Activated CD8-positive, alpha-beta T cell treated with anti-CD3 and anti-CD28 coated beads for 36 hours (primary cell): ENCODE results near the gene IL5. TPM values are rescaled to one million over a fixed set of nuclear protein-coding genes. Genes with fewer than 3 reads are reported as not detected.

Experiments used
- ATAC-seq: fragments of 200-7000 bp; cut with Tn5 transposase; one replicate; pipeline ENCODE4 v1.10.0; 2021; ENCODE audit warnings: mild to moderate bottlenecking, moderate library complexity
- CTCF ChIA-PET: fragments of 350-600 bp; sonication (Branson Sonifier 250); formaldehyde crosslinking; loops from one replicate; lab custom pipeline; 2021; ENCODE audit warnings: antibody characterized with exemption; lab: Charles Lee
- POLR2A ChIA-PET: fragments of 350-600 bp; sonication (Branson Sonifier 250); formaldehyde crosslinking; loops from one replicate; lab custom pipeline; 2021; ENCODE audit warnings: antibody characterized with exemption; lab: Charles Lee
- DNase-seq: peaks from one replicate; pipeline ENCODE4 v3.0.0-alpha.2; 2020
- H3K27ac Mint-ChIP-seq: one replicate; pipeline ENCODE4 v1.8.0; 2021; ENCODE audit warnings: mild to moderate bottlenecking, mixed read lengths
- H3K27me3 Mint-ChIP-seq: one replicate; pipeline ENCODE4 v1.8.0; 2021; ENCODE audit warnings: mixed read lengths
- H3K36me3 Mint-ChIP-seq: one replicate; pipeline ENCODE4 v1.8.0; 2021; ENCODE audit warnings: low read depth, mixed read lengths
- H3K4me1 Mint-ChIP-seq: one replicate; pipeline ENCODE4 v1.8.0; 2021; ENCODE audit warnings: low read depth, mixed read lengths
- H3K4me3 Mint-ChIP-seq: one replicate; pipeline ENCODE4 v1.8.0; 2021; ENCODE audit warnings: mild to moderate bottlenecking, moderate library complexity, mixed read lengths
- H3K9me3 Mint-ChIP-seq: one replicate; pipeline ENCODE4 v1.8.0; 2021; ENCODE audit warnings: mixed read lengths
- intact Hi-C: fragments of 100-400 bp; cut with micrococcal nuclease; formaldehyde crosslinking; loops from one replicate; pipeline ENCODE4 v1.10.0; 2022
- total RNA-seq, 2 experiments: library from RNA; stranded (reverse); gene quantifications; one replicate each; pipeline ENCODE4 v1.2.3, GENCODE V29; 2021
- TF ChIP-seq, protein P1 (sequence below): fragments of 200-600 bp; IDR thresholded peaks from one replicate; pipeline ENCODE4 v1.8.0; 2022; ENCODE audit warnings: antibody characterized with exemption, mild to moderate bottlenecking

Gene IL5
- total RNA-seq, 2 experiments from 2014 or later: 1.6 to 1.7 TPM

DNA sequence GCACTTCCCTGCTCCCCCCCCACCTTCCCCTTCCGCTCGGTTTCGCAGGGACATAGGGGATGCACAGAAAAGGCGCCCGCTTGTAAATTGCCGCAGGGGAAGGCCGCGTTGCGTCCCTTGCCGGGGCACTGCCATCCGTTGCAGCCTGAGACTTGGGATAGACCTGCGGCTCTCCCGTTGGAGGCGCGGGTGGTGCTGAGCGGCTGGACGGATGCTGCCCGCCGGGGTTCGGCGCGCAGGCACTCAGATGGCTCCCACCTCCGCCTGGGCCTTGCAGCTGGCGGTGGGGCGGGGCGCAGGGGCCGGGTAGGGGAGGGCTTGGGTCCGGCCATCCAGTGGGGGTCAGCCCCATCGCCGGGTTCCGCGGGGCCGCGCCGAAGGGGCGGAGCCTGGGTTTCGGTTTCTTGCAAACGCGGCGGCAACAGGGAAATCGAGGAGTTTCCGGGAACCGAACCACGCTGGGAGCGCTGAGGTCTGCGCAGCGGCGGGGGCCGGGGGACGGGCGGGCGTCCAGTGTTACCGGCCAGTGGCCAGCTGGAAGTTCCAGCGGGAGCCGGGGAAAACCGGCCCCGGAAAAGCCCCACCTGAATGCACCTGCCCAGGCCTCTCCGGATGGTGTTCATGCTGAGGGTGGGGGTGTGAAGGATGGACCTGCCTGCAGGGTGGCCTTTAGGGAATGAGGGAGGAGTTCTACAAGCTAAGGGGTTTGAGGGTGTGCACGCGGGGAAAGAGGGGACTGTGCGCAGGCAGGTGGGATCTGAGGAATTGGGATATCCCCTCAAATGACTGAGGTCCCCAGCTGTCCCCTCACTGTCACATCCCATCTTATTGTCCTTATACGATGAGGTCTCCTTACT lies 46.5 kb downstream of the IL5 start:
- no peaks in the 10 kb centered on the region for H3K27me3 Mint-ChIP-seq
- ATAC-seq: peak; percentile 5
- CTCF ChIA-PET: interaction anchor here (0.8 to 13.9 kb wide), 17 partner anchors 9 to 323 kb away, joined by 3 to 342 read pairs (median 5); partner anchors contain the start of gene RAD50

DNA sequence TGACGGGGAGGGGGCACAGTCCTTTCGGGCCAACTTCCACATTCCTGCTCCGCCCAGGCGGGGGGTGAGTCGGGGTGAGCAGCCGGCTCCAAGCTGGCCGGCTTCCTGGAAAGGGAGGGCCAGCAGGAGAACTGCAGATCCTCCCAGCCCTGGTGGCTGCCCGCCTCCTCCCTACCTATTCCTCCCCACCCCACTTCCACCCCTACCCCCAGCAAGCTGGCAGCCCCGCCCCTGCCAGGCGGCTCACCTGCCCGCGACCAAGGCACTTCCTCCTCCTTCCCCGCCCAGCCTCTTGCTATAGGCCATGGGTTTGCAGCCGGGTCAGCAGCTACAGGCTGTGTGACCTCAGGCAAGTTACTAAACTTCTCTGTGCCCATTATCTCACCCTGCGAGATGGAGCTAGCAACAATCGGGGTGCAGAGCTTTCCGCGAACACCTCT lies 47.1 kb downstream of the IL5 start:
- no peaks in the 10 kb centered on the region for H3K27me3 Mint-ChIP-seq
- H3K4me3 Mint-ChIP-seq: peak overlapping the region; percentile 90
- H3K9me3 Mint-ChIP-seq: no peaks in the 10 kb centered on the region
- DNase-seq (peak; percentile 93), ATAC-seq (peak; percentile 66)
- POLR2A ChIA-PET: interaction anchor here (0.6 to 36.6 kb wide), 19 partner anchors 20 to 394 kb away, joined by 3 to 1641 read pairs (median 4); partner anchors contain the start of genes IRF1, RAD50 and SLC22A4
- TF ChIP-seq, protein P1, sequence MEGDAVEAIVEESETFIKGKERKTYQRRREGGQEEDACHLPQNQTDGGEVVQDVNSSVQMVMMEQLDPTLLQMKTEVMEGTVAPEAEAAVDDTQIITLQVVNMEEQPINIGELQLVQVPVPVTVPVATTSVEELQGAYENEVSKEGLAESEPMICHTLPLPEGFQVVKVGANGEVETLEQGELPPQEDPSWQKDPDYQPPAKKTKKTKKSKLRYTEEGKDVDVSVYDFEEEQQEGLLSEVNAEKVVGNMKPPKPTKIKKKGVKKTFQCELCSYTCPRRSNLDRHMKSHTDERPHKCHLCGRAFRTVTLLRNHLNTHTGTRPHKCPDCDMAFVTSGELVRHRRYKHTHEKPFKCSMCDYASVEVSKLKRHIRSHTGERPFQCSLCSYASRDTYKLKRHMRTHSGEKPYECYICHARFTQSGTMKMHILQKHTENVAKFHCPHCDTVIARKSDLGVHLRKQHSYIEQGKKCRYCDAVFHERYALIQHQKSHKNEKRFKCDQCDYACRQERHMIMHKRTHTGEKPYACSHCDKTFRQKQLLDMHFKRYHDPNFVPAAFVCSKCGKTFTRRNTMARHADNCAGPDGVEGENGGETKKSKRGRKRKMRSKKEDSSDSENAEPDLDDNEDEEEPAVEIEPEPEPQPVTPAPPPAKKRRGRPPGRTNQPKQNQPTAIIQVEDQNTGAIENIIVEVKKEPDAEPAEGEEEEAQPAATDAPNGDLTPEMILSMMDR: no peak
- H3K4me1 Mint-ChIP-seq: peaks cover 71% of the 10 kb centered on the region
- intact Hi-C loops: loop anchor here (10.0 kb wide), 1 partner anchor 391 kb away; no protein-coding TSS in a partner anchor
- H3K27ac Mint-ChIP-seq: peak overlapping the region; percentile 99
- CTCF ChIA-PET: interaction anchor here (0.8 to 13.9 kb wide), 13 partner anchors 9 to 324 kb away, joined by 3 to 342 read pairs (median 4); no protein-coding TSS in a partner anchor
- no peaks in the 10 kb centered on the region for H3K36me3 Mint-ChIP-seq

More for the DNA sequence above, 46.5 kb downstream of the IL5 start:
- peak; percentile 66 for DNase-seq
- POLR2A ChIA-PET: interaction anchor here (0.6 to 36.6 kb wide), 20 partner anchors 12 to 250 kb away, joined by 3 to 1641 read pairs (median 4); partner anchors contain the start of genes IRF1, RAD50 and SLC22A4
- no peaks in the 10 kb centered on the region for H3K36me3 Mint-ChIP-seq
- H3K27ac Mint-ChIP-seq: peak overlapping the region; percentile 99
- TF ChIP-seq, protein P1: no peak
- H3K9me3 Mint-ChIP-seq: no peaks in the 10 kb centered on the region
- H3K4me3 Mint-ChIP-seq: peak overlapping the region; percentile 90
- intact Hi-C loops: loop anchor here (10.0 kb wide), 1 partner anchor 392 kb away; no protein-coding TSS in a partner anchor
- peaks cover 66% of the 10 kb centered on the region for H3K4me1 Mint-ChIP-seq

DNA sequence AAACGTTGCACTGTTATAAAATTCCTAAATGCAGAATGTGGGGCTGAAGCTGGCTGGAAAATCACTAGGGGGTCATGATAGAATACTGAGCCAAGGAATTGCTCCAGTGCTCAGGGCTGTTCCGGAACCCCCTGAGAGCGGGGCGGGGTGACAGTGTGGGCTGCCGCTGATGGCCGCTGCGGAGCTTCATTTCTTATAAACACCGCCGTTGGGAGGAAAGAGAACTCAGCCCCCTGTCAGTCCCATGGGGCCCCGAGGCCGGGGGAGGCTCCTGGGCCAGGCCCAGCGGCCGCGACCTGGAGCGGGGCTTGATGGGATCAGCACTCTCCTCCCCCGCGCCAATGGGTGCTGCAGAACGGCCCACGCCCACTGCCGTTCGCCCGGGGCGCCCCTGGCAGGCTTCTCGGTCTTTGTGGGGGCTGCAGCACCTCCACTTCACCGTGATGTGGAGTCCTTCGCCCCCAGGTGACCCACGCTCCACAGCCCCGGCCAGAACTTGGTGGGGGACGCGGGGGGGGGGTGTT lies 47.6 kb downstream of the IL5 start:
- Mint-ChIP-seq H3K9me3 (no peaks in the 10 kb centered on the region), H3K27ac (peak overlapping the region; percentile 99), H3K4me1 (peaks cover 67% of the 10 kb centered on the region), H3K27me3 (no peaks in the 10 kb centered on the region), H3K36me3 (no peaks in the 10 kb centered on the region), H3K4me3 (peak overlapping the region; percentile 90)
- CTCF ChIA-PET: interaction anchor here (0.9 to 13.9 kb wide), 13 partner anchors 10 to 109 kb away, joined by 3 to 342 read pairs (median 4); no protein-coding TSS in a partner anchor
- POLR2A ChIA-PET: interaction anchor here (0.6 to 36.6 kb wide), 20 partner anchors 20 to 394 kb away, joined by 3 to 1641 read pairs (median 4); partner anchors contain the start of genes IRF1, RAD50 and SLC22A4
- DNase-seq (peak; percentile 94), ATAC-seq (peak; percentile 60)
- TF ChIP-seq, protein P1: no peak
- intact Hi-C loops: loop anchor here (10.0 kb wide), 1 partner anchor 391 kb away; no protein-coding TSS in a partner anchor

DNA sequence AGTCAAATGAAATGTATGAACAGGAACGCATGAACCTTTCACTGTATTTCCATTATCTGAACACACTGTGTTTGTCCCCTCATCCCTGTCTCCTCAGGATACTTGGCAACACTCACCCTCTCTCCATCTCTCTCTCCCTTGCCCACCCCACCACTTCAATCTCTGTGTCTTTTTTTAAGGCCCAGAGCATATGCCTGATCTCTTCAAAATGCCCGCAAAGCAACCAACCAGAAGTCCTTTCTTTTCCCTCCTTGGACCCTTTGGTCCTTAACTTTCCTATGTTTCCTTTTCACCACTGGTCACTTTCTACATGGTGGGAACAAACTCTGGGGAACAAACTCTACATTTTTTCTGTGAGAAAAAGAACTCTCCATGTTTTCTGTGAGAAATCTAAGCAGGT lies 49.5 kb downstream of the IL5 start:
- ChIA-PET CTCF (interaction anchor here (0.9 to 13.9 kb wide), 3 partner anchors 28 to 107 kb away, joined by 3 to 342 read pairs (median 4); no protein-coding TSS in a partner anchor), POLR2A (interaction anchor here (20.7 to 36.6 kb wide), 3 partner anchors 18 to 85 kb away, joined by 393 to 1641 read pairs (median 1131); partner anchors contain the start of gene IRF1)
- H3K4me1 Mint-ChIP-seq: peaks cover 48% of the 10 kb centered on the region
- ATAC-seq (no peak), DNase-seq (no peak)
- intact Hi-C loops: loop anchor here (5.0 to 10.0 kb wide), 3 partner anchors 37 to 389 kb away; no protein-coding TSS in a partner anchor
- TF ChIP-seq, protein P1: no peak
- peak overlapping the region; percentile 99 for H3K27ac Mint-ChIP-seq
- H3K4me3 Mint-ChIP-seq: peak overlapping the region; percentile 90
- H3K36me3 Mint-ChIP-seq: peaks cover 12% of the 10 kb centered on the region
- no peaks in the 10 kb centered on the region for H3K27me3 Mint-ChIP-seq
- no peaks in the 10 kb centered on the region for H3K9me3 Mint-ChIP-seq
